Measurements from ENCODE around the gene SCAP. TPM values are rescaled to one million over a fixed set of nuclear protein-coding genes. Genes with fewer than 3 reads are reported as not detected.

Gene SCAP
- polyA plus RNA-seq, 3 donors: 64.8 to 73.8 (median 67.7) TPM

DNA sequence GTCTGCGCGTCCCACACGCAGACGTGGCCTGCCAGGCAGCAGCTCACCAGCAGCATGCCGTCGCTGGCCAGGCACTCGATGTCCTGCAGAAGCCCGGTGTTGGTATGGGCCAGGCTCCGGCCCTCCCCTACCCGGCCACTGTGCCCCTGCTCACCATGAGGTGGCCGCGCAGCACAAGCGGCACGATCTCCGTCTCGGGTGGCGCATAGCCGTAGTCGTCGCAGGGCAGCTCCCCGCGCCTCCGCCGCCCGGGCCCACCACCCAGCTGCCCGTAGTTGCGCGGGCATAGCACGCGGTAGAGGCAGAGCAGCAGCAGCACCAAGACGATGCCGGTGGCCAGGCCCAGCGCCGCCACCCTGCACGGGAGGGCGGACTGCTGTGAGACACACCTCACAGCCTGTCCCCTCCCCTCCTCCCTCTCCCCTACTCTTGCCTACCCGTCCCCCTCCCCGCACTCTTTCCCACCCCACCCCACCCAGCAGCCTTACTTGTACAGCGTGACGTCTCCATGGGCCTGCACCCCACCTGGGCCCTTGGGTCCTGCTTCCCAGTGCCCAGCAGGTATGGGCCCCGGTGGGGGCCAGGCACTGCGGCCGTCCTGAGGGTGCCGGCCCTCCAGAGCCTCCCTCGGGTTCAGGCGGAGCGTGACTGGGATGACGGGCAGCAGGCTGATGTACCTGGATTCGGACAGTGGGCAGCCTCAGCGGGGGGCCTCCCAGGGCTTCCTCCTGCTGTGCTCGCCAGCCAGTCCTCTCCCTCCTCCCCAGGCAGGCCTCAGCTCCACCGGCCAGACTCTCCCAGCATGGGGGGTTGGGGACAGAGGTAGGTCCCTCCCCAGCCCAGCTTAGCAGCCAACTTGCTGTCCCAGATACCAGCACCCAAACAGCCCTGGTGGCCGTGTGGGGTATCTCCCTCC, 57.3 kb downstream of the SCAP start:
- no peak for DNase-seq (ENCODE audit: low read depth in 3 of 3, low spot score in 2 of 3)

DNA sequence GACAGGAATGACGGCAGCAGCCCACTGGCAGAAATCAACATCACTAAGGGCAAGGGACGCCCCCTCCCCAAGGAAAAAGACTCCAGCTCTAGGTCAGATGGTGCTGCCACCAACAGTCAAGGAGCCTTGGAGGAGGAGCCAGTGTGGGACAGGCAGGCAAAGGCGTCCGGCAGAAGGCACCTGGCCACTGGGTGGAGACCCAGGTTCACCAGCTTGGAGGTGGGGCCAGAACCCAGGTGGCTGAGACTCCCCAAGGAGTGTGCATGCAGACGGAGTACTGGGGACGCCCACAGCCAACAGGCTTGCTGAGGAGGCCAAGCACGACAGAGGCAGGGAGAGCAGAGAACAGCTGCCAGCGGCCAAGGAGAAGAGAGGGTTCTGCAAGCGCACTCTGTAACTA, 59.7 kb downstream of the SCAP start:
- DNase-seq (ENCODE audit: low read depth in 3 of 3, low spot score in 2 of 3): no peak

DNA sequence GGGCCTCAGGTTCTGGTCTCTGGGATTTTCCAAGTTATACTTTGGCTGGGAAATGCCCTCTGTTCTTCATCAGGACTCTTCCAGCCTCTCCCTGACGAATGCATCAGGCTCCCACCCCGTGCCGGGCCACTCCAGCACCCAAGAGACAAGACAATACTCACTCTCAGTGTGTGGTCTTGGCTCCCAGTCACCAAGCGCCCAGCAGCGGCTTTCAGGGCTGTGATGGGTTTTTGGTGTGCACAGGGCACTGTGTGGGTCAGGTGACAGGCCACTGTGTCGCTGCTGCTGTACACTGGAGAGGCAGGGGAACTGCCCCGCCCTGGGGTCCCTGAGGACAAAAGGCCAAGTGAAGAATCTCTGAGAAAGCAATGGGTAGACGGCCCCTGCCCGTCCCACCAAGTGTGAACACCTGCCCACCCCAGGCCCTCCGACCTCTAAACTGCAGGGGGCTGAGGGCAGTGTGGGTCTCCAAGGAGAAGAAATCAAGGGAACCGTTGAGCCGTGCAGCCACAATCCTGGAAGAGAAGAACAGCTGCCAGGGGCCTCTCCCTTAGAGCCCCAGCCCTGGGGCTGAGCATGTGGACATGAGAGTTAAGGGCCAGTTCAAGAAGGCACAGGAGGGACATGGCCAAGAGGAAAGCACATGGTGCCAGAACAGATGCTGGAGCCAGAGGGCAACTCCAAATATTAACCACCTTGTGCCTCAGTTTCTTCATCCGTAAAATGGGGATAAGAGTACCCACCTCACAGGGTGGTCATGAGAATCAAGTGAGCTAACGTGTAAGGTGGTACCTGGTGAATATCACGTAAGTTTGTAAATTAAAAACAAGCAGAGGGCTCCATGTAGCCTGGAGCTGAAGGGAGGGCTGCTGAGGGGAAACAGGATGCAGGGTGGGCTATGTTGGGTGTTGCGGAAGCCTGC, 60.8 kb downstream of the SCAP start:
- DNase-seq (ENCODE audit: low read depth in 3 of 3, low spot score in 2 of 3): no peak

DNA sequence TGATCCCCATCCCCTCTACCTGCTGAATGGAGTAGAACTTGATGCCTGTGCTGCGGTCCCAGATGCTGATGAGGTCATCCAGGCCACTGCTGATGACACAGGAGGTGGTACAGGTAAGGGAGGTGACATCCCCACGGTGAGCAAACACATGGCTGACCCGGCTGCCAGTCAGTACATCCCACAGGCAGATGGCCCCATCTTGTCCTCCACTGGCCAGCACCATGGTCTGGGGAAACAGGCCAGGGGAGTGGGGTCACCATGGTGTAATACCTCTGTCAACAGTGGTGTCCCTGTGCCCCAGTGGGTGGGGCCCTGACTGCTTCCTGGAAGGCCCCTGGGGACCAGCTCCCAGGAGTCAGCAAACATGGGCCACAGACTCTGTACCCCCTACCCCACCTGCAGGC, 61.6 kb downstream of the SCAP start:
- no peak for DNase-seq (ENCODE audit: low read depth in 3 of 3, low spot score in 2 of 3)

DNA sequence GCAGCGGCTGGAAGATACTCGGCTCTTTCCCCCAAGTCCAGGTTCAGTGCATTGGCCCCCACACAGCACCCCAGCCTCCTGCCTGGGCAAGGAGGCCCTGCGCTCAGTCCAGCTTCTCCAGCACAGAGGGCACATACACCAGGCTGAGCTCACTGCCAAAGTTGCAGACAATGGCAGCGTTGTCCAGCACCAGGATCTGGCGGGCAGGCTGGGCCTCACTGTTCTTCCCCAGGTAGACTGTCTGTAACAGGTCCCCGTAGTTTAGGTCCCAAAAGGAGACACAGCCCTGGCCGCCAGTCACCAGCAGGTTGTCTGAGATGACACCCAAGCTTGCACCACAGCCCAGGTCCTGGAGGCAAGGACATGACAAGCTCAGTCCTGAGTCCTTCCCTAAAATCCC, 62.0 kb downstream of the SCAP start:
- no peak for DNase-seq (ENCODE audit: low read depth in 3 of 3, low spot score in 2 of 3)

DNA sequence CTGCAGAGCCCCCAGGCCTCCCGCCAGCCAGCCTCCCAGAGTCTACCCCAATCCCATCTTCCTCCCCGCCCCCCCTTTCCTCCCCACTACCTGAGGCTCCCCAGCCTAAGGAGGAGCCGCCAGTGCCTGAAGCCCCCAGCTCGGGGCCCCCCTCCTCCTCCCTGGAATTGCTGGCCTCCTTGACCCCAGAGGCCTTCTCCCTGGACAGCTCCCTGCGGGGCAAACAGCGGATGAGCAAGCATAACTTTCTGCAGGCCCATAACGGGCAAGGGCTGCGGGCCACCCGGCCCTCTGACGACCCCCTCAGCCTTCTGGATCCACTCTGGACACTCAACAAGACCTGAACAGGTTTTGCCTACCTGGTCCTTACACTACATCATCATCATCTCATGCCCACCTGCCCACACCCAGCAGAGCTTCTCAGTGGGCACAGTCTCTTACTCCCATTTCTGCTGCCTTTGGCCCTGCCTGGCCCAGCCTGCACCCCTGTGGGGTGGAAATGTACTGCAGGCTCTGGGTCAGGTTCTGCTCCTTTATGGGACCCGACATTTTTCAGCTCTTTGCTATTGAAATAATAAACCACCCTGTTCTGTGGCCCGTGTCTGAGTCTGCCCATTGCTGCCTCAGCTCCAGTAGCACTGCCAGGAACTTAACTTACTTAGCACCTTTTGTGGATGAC, 62.8 kb downstream of the SCAP start:
- no peak for DNase-seq (ENCODE audit: low read depth in 3 of 3, low spot score in 2 of 3)

DNA sequence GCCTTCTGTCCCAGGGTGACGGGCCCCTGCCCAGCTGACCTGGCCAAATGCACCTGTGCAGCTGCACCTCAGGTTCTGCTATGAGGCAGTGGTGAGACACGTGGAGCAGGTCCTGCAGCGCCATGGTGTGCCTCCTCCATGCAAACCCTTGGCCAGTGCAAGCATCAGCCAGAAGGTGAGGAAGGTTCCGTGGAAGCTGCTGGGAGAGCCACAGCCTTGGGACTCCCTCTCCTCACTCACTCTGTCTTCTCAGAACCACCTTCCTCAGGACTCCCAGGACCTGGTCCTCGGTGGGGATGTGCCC, 63.3 kb downstream of the SCAP start:
- DNase-seq (ENCODE audit: low read depth in 3 of 3, low spot score in 2 of 3): no peak

DNA sequence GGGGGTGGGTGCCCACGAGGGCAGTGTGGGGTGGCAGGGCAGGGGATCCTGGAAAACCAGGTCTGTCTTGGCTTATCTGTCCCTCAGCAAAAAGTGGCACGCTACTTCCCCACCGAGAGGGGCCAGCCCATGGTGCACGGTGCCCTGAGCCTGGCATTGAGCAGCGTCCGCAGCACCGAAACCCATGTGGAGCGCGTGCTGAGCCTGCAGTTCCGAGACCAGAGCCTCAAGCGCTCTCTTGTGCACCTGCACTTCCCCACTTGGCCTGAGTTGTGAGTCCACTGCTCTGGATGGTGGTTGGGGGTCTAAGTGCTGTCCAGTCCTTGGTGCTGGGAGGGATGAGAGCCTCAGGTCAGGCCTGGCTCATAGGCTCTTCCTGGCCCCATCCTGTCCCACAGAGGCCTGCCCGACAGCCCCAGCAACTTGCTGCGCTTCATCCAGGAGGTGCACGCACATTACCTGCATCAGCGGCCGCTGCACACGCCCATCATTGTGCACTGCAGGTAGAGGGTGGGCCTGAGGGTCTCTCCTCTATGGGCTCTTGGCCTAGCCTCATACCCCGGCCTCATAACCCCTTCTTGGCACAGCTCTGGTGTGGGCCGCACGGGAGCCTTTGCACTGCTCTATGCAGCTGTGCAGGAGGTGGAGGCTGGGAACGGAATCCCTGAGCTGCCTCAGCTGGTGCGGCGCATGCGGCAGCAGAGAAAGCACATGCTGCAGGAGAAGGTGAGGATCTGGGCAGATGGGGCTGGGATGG, 63.9 kb downstream of the SCAP start:
- DNase-seq (ENCODE audit: low read depth in 3 of 3, low spot score in 2 of 3): no peak

DNA sequence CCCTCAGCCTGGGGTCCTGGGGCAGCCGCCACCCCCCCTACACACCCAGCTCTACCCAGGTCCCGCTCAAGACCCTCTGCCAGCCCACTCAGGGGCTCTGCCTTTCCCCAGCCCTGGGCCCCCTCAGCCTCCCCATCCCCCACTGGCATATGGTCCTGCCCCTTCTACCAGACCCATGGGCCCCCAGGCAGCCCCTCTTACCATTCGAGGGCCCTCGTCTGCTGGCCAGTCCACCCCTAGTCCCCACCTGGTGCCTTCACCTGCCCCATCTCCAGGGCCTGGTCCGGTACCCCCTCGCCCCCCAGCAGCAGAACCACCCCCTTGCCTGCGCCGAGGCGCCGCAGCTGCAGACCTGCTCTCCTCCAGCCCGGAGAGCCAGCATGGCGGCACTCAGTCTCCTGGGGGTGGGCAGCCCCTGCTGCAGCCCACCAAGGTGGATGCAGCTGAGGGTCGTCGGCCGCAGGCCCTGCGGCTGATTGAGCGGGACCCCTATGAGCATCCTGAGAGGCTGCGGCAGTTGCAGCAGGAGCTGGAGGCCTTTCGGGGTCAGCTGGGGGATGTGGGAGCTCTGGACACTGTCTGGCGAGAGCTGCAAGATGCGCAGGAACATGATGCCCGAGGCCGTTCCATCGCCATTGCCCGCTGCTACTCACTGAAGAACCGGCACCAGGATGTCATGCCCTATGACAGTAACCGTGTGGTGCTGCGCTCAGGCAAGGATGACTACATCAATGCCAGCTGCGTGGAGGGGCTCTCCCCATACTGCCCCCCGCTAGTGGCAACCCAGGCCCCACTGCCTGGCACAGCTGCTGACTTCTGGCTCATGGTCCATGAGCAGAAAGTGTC, 64.7 kb downstream of the SCAP start:
- no peak for DNase-seq (ENCODE audit: low read depth in 3 of 3, low spot score in 2 of 3)

DNA sequence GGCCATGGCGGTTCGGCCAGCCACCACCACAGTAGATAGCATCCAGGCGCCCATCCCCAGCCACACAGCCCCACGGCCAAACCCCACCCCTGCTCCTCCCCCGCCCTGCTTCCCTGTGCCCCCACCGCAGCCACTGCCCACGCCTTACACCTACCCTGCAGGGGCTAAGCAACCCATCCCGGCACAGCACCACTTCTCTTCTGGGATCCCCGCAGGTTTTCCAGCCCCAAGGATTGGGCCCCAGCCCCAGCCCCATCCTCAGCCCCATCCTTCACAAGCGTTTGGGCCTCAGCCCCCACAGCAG, 65.4 kb downstream of the SCAP start:
- no peak for DNase-seq (ENCODE audit: low read depth in 3 of 3, low spot score in 2 of 3)

DNA sequence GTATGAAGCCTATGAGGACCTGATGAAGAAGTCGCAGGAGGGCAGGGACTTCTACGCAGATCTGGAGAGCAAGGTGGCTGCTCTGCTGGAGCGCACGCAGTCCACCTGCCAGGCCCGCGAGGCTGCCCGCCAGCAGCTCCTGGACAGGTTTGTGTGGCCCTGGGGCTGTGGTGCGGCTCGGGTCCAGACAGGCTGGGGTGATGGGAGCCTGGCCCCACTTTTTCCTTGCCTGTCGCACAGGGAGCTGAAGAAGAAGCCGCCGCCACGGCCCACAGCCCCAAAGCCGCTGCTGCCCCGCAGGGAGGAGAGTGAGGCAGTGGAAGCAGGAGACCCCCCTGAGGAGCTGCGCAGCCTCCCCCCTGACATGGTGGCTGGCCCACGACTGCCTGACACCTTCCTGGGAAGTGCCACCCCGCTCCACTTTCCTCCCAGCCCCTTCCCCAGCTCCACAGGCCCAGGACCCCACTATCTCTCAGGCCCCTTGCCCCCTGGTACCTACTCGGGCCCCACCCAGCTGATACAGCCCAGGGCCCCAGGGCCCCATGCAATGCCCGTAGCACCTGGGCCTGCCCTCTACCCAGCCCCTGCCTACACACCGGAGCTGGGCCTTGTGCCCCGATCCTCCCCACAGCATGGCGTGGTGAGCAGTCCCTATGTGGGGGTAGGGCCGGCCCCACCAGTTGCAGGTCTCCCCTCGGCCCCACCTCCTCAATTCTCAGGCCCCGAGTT, 65.9 kb downstream of the SCAP start:
- no peak for DNase-seq (ENCODE audit: low read depth in 3 of 3, low spot score in 2 of 3)

DNA sequence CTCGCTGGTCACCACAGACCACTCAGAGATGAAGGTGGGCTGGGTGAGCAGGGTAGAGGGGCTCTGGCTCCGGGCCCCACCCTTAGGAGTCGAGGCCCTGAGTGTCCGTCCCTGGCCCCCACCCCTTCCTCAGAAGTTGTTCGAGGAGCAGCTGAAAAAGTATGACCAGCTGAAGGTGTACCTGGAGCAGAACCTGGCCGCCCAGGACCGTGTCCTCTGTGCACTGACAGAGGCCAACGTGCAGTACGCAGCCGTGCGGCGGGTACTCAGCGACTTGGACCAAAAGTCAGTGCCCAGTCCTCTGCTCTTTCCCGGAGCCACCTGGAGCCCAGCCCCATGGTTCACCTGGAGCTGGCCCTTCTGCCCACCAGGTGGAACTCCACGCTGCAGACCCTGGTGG, 66.5 kb downstream of the SCAP start:
- no peak for DNase-seq (ENCODE audit: low read depth in 3 of 3, low spot score in 2 of 3)

DNA sequence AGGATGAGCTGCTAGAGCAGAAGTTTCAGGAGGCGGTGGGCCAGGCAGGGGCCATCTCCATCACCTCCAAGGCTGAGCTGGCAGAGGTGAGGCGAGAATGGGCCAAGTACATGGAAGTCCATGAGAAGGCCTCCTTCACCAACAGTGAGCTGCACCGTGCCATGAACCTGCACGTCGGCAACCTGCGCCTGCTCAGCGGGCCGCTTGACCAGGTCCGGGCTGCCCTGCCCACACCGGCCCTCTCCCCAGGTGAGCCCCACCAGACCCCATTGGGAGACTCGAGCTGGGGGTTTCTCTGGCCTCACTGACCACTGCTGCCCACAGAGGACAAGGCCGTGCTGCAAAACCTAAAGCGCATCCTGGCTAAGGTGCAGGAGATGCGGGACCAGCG, 66.9 kb downstream of the SCAP start:
- no peak for DNase-seq (ENCODE audit: low read depth in 3 of 3, low spot score in 2 of 3)

DNA sequence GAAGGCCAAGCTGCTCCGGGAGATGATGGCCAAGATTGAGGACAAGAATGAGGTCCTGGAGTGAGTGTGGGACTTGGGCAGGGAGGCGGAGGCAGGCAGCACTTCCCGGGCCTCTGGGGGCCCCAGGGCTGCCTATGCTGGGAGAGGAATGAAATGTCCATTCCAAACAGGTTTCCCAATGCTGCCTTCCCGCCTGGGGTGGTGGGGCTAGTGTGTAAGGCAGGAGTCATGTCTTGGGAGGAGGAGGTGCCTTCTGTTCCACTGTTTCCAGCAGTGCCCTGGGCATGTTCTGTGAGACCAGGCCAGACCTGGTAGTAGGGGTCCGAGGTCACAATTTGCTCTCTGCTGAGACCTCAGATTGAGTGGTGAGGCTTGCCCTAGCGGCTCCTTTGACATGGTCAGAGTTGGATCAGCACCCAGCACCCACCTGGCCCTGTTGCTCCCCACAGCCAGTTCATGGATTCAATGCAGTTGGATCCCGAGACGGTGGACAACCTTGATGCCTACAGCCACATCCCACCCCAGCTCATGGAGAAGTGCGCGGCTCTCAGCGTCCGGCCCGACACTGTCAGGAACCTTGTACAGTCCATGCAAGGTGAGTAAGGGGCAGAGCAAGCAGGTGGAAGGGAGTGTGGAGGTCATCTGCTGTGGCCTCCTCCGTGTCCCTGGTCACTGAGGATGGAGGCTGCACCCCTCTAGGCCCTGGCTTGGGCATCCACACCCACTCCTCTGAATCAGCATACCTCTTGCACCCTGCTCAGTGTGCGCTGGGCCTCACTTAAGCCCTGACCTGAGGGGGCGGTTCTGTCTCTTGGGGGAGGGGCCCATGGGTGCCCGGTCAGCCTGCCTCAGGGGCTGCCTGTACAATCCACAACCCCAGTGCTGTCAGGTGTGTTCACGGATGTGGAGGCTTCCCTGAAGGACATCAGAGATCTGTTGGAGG, 67.6 kb downstream of the SCAP start:
- no peak for DNase-seq (ENCODE audit: low read depth in 3 of 3, low spot score in 2 of 3)

DNA sequence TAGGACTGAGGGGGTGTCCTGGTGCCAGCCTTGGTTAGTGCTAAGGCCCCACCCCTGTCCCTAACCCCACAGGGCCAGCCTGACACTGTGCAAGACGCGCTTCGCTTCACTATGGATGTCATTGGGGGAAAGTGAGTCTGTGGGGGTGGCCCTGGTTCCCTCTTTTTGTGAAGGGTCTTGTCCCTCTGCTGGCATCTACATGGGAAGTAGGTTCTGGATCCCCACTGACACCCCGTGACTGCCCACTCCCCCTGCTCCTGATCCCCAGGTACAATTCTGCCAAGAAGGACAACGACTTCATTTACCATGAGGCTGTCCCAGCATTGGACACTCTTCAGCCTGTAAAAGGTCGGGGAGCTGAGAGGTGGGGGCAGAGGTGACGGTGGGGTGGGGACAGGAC, 68.5 kb downstream of the SCAP start:
- no peak for DNase-seq (ENCODE audit: low read depth in 3 of 3, low spot score in 2 of 3)

DNA sequence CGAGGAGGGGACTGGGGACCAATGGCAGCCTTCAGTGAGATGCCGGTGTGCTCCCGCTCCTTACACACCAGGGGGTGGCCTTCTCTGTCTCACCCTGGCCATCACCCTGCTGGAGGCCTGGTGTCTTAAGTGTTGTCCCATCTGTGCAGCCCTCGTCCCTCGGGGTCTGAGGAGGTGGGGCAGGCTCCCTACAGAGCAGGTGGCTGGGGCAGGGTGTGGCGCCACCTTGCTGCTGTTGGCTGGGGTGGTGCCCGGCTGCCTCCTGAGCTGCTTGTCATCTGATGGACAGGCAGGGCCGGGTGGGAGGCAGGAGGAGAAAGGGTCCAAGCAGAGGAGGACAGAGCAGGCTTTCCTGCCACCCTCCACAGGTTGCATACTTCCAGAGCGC, 69.0 kb downstream of the SCAP start:
- no peak for DNase-seq (ENCODE audit: low read depth in 3 of 3, low spot score in 2 of 3)

DNA sequence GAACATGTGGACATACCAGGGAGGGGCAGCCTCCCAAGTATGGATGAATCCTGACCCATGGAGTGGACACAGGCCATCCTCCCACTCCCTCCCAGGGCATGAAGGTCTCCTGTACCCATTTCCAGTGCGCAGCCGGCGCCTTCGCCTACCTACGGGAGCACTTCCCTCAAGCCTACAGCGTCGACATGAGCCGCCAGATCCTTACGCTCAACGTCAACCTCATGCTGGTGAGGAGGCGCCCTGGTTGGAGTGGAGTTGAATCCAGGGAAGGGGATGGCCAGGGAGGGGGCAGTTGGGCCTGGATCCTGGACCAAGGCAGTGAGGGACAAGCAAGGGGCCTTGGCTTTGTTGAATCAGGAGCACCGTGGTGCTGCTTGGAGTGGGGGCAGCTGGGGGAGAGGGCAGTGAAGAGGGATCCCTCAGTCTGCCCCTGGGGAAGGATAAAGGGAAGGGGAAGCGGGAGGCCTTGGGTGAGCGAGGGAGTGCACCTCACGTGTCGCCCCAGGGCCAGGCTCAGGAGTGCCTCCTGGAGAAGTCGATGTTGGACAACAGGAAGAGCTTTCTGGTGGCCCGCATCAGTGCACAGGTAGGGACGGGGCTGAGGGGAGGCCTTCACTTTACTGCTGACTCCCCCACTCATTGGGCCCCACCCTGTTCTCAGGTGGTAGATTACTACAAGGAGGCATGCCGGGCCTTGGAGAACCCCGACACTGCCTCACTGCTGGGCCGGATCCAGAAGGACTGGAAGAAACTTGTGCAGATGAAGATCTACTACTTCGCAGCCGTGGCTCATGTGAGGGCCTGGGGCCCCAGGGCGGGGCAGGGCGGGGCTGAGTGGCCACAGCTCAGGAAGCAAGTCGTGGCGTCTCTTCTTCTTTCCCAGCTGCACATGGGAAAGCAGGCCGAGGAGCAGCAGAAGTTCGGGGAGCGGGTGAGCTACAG, 69.7 kb downstream of the SCAP start:
- DNase-seq (ENCODE audit: low read depth in 3 of 3, low spot score in 2 of 3): no peak

All from right renal cortex interstitium (tissue), 3 donors.